Panc1 (cell line): ENCODE data around the gene LRRK1. TPM values are rescaled to one million over a fixed set of nuclear protein-coding genes. Genes with fewer than 3 reads are reported as not detected.

ENCODE experiments used
- ATAC-seq: fragments of 200-7000 bp; cut with Tn5 transposase; 2 replicates; pipeline ENCODE4 v1.9.1; 2020; ENCODE audit warnings: mild to moderate bottlenecking, moderate library complexity
- BruUV-seq: library from RNA; stranded (reverse); fragments of 400-500 nt; replicated peaks from 2 replicates; lab custom pipeline; 2021; lab: Mats Ljungman, UMichigan
- CTCF ChIA-PET: fragments of 300-600 bp; sonication (Branson Sonifier 250); formaldehyde crosslinking; loops from one replicate; lab custom pipeline; 2022; ENCODE audit warnings: antibody characterized with exemption; lab: Charles Lee
- POLR2A ChIA-PET: fragments of 300-600 bp; sonication (Branson Sonifier 250); formaldehyde crosslinking; loops from one replicate; lab custom pipeline; 2022; ENCODE audit warnings: antibody characterized with exemption; lab: Charles Lee
- DNase-seq: peaks from one replicate; pipeline ENCODE4 v3.0.0-alpha.2; 2010; ENCODE audit warnings: low read depth, low spot score
- H3K27ac ChIP-seq: 2 replicates; pipeline ENCODE4 v1.5.1; 2011; ENCODE audit warnings: mild to moderate bottlenecking, low read length, inconsistent platforms
- H3K27me3 ChIP-seq: fragments of 200-500 bp; sonication (Bioruptor generic); 2 replicates; pipeline ENCODE4 v1.6.0; 2014; ENCODE audit warnings: low read length, inconsistent platforms; ENCODE audit not compliant: control insufficient read depth, insufficient read depth
- H3K36me3 ChIP-seq: fragments of 200-500 bp; sonication (Bioruptor generic); 2 replicates; pipeline ENCODE4 v1.5.1; 2014; ENCODE audit warnings: inconsistent platforms, mild to moderate bottlenecking, low read length, moderate library complexity; ENCODE audit not compliant: control insufficient read depth, insufficient read depth
- H3K4me1 ChIP-seq: 2 replicates; pipeline ENCODE4 v1.5.1; 2011; ENCODE audit warnings: inconsistent platforms, mild to moderate bottlenecking, low read length, moderate library complexity; ENCODE audit not compliant: control insufficient read depth, insufficient read depth
- H3K4me3 ChIP-seq, 2 experiments: 2 replicates each; pipeline ENCODE4 v1.5.1; 2011 to 2012; ENCODE audit warnings: low read depth in 2 of 2, low read length in 2 of 2, mild to moderate bottlenecking in 2 of 2, inconsistent platforms in 1 of 2, moderate library complexity in 1 of 2
- H3K9me3 ChIP-seq: fragments of 200-500 bp; sonication (Bioruptor generic); 2 replicates; pipeline ENCODE4 v1.5.1; 2014; ENCODE audit warnings: low read depth, mild to moderate bottlenecking, inconsistent platforms, low read length, moderate library complexity; ENCODE audit not compliant: control insufficient read depth, insufficient read depth
- POLR2AphosphoS5 ChIP-seq: IDR thresholded peaks from 2 replicates; pipeline ENCODE4 v1.6.1; 2012; ENCODE audit warnings: mild to moderate bottlenecking, low read depth, low read length, moderate library complexity
- SIN3A ChIP-seq: IDR thresholded peaks from 2 replicates; pipeline ENCODE4 v1.6.1; 2012; ENCODE audit warnings: low read depth, mild to moderate bottlenecking, low read length, moderate library complexity, borderline replicate concordance; ENCODE audit not compliant: insufficient read depth
- TCF7L2 ChIP-seq: IDR thresholded peaks from 2 replicates; pipeline ENCODE4 v1.6.1; 2011; ENCODE audit warnings: mild to moderate bottlenecking, low read depth, low read length, inconsistent platforms
- in situ Hi-C: cut with HindIII; loops from 2 replicates; pipeline ENCODE4 v1.10.0; 2016; ENCODE audit warnings: low sequenced_read_pairs, low pct_unique_long_range_greater_than_20kb
- intact Hi-C: fragments of 100-400 bp; cut with micrococcal nuclease; formaldehyde crosslinking; loops from one replicate; pipeline ENCODE4 v1.10.0; 2022; ENCODE audit not compliant: unreplicated experiment
- total RNA-seq: library from RNA; stranded (reverse); gene quantifications from one replicate; pipeline ENCODE4 v1.2.1, GENCODE V29; 2021; ENCODE audit not compliant: unreplicated experiment
- TF ChIP-seq, protein P1 (sequence below): fragments of 450-650 bp; IDR thresholded peaks from 2 replicates; pipeline ENCODE4 v1.5.1; 2017; ENCODE audit warnings: mild to moderate bottlenecking
- TF ChIP-seq, protein P2 (sequence below), 2 experiments: IDR thresholded peaks; 2 replicates each; pipeline ENCODE4 v1.6.1; 2011 to 2012; ENCODE audit warnings: low read depth in 2 of 2, control low read depth in 1 of 2, low read length in 1 of 2, mild to moderate bottlenecking in 1 of 2, moderate library complexity in 1 of 2; ENCODE audit not compliant: insufficient read depth in 1 of 2

The LRRK1 gene
- total RNA-seq, 1 experiment from 2014 or later = 88.0 TPM

DNA sequence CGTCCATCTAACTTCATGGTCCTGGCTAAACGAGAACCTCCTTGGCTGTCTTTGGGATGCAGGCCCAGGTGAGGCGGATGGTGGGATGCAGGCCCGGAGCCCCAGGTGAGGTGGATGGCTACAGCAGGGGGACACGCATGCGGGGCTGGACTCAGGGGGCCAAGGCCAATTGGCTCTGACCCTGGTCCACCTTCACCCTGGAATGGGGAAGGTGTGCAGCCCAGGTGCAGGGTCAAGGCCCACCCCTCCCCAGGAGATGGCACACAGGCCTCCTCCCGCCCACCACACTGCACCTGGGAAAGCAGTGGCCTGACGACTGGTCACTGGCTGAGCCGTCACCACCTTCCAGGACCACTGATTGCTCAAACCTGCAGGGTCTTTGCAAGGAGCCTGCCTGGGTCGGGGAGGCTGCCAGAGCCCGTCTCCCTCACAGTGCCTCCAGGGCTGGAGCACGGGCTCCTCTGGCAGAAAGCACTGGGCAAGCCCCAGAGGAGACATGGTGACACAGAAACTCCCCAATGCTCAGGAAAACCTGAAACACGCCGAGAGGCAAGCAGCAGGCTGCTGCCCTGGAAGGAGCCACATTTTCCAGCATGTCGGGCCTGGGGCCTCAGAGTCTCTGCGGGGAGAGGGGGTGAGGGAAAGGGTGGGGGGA, 159.6 kb downstream of the LRRK1 start:
- Histone ChIP-seq H3K4me3 (no peak overlapping the region), H3K36me3 (no peaks in the 10 kb centered on the region), H3K27ac (no peak overlapping the region), H3K4me1 (no peaks in the 10 kb centered on the region), H3K27me3 (no peaks in the 10 kb centered on the region), H3K9me3 (no peaks in the 10 kb centered on the region)
- intact Hi-C loops = no loop called here
- DNase-seq (no peak), ATAC-seq (peak; percentile 40)
- in situ Hi-C loops = no loop called here
- TF ChIP-seq TCF7L2 (no peak), POLR2AphosphoS5 (no peak), SIN3A (no peak)
- TF ChIP-seq, protein P1, sequence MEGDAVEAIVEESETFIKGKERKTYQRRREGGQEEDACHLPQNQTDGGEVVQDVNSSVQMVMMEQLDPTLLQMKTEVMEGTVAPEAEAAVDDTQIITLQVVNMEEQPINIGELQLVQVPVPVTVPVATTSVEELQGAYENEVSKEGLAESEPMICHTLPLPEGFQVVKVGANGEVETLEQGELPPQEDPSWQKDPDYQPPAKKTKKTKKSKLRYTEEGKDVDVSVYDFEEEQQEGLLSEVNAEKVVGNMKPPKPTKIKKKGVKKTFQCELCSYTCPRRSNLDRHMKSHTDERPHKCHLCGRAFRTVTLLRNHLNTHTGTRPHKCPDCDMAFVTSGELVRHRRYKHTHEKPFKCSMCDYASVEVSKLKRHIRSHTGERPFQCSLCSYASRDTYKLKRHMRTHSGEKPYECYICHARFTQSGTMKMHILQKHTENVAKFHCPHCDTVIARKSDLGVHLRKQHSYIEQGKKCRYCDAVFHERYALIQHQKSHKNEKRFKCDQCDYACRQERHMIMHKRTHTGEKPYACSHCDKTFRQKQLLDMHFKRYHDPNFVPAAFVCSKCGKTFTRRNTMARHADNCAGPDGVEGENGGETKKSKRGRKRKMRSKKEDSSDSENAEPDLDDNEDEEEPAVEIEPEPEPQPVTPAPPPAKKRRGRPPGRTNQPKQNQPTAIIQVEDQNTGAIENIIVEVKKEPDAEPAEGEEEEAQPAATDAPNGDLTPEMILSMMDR = no peak
- TF ChIP-seq, protein P2, sequence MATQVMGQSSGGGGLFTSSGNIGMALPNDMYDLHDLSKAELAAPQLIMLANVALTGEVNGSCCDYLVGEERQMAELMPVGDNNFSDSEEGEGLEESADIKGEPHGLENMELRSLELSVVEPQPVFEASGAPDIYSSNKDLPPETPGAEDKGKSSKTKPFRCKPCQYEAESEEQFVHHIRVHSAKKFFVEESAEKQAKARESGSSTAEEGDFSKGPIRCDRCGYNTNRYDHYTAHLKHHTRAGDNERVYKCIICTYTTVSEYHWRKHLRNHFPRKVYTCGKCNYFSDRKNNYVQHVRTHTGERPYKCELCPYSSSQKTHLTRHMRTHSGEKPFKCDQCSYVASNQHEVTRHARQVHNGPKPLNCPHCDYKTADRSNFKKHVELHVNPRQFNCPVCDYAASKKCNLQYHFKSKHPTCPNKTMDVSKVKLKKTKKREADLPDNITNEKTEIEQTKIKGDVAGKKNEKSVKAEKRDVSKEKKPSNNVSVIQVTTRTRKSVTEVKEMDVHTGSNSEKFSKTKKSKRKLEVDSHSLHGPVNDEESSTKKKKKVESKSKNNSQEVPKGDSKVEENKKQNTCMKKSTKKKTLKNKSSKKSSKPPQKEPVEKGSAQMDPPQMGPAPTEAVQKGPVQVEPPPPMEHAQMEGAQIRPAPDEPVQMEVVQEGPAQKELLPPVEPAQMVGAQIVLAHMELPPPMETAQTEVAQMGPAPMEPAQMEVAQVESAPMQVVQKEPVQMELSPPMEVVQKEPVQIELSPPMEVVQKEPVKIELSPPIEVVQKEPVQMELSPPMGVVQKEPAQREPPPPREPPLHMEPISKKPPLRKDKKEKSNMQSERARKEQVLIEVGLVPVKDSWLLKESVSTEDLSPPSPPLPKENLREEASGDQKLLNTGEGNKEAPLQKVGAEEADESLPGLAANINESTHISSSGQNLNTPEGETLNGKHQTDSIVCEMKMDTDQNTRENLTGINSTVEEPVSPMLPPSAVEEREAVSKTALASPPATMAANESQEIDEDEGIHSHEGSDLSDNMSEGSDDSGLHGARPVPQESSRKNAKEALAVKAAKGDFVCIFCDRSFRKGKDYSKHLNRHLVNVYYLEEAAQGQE (IDR thresholded peaks at IDR 0.05; ENCODE audit: insufficient read depth in 1 of 2, low read depth in 2 of 2, low read length in 1 of 2) = no peak
- ChIA-PET POLR2A (no interaction called here), CTCF (no interaction called here)
- BruUV-seq = no TSS peak

DNA sequence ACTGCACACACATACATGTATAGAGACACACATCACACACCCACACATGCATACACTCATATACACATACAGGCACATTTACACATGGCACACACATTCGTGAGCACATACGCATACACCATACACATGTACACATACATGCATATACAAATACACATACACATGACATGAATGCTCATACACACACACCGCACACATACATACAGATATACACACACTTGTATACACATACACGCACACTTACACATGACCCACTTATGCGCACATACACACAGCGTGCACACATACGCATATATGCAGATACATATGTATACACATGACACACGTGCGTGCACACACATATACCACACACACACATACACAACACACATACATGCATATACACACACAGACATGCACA, 162.7 kb downstream of the LRRK1 start:
- DNase-seq (no peak), ATAC-seq (no peak)
- Histone ChIP-seq H3K9me3 (no peaks in the 10 kb centered on the region), H3K27me3 (no peaks in the 10 kb centered on the region), H3K27ac (no peak overlapping the region), H3K4me1 (no peaks in the 10 kb centered on the region), H3K4me3 (no peak overlapping the region), H3K36me3 (no peaks in the 10 kb centered on the region)
- no TSS peak for BruUV-seq
- CTCF ChIA-PET = no interaction called here
- in situ Hi-C loops = no loop called here
- POLR2A ChIA-PET = no interaction called here
- TF ChIP-seq SIN3A (no peak), TCF7L2 (no peak), POLR2AphosphoS5 (no peak)
- TF ChIP-seq, protein P2 (IDR thresholded peaks at IDR 0.05; ENCODE audit: insufficient read depth in 1 of 2, low read depth in 2 of 2, low read length in 1 of 2) = no peak
- TF ChIP-seq, protein P1 = no peak
- intact Hi-C loops = no loop called here
